G401.6 (cell line): Measurements from ENCODE around the gene ERC1.
A peak's percentile ranks its signal among the peaks of the same experiment; 100 is the strongest.
"Not testable (repeated sequence)": the region's sequence is repeated elsewhere in the genome, so short reads cannot be mapped to it uniquely, and the experiment has no call there.

ENCODE experiments used
- FAIRE-seq: peaks from 2 replicates; lab custom pipeline; 2012; peaks lifted over from hg19 to GRCh38; lab: Jason Lieb, UNC

Gene ERC1

DNA sequence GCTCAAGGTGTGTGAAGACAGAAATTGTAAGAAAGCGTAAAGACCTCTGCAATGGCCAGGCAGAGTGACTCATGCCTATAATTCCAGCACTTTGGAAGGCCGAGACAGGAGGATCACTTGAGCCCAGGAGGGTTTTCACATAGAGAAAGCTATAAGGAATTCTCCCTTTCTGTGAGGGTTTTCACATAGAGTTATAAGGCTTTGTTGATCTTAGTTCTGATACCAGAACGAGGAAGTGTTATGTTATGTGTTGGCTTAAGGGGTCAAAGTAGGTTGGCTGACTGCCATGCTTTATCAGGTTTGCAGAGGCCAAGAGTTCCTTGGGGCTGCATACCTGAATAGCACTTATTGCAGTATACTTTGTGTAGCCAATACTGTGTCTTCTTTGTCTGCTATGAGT is 139.1 kb downstream of the ERC1 start:
- FAIRE-seq, result no peak

DNA sequence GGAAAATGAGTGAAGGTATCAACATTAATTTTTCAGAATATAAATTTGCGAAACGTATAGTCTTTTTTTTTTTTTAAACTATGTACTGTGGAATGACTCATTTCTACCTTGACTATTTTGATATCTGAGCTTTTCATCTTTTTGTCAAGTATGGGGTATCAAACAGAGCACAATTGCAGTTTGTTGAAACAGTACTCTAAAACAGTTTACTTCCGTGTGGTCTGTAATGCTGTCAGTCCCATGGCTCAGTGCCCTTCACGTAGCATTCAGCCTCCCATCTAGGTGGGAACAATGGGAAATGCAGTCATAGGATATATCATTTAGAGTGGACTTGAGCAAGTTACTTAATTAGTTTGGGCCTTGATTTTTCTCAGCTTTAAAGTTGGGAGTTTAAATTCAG is 139.5 kb downstream of the ERC1 start:
- no peak for FAIRE-seq

GRCh38 chr12:1131811-1132224 is 140.8 kb downstream of the ERC1 start:
- FAIRE-seq, result no peak

DNA sequence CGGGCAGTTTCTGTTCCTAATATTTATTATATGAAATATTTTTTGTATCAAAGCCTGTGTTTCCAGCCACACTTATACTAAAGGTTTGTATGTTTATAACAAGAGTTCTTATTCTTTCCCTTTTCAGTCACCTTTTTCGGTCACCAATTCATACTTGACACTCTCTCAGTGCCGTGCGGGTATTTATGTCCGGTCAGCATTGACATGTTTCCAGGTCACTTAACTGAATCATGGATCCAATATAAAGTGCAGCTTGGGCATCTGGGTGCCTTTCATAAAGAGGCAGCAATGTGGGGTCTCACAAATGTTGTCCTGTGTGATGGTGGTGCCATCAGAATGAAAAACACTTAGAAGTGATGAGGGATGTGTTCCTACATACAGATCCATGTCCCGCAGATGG is 141.3 kb downstream of the ERC1 start:
- no peak for FAIRE-seq

DNA sequence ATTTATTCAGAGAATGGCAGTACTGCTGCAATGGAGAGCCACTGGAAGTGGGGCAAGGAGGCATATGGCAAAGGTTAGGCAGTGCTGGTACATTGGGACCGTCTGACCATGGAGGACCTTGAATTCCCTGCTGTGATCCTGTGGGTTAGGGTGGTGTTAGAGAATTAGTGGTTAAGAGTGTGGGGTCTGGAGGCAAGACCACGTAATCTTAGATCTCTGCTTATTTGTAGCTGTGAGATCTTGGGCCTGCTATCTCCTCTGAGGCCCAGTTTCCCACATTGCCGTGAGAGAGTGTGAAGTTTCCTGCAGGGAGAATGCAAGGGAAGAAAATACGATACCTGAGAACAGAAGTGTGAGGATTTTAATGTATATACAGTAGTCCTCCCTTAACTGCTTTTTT is 147.7 kb downstream of the ERC1 start:
- no peak for FAIRE-seq

GRCh38 chr12:1146758-1147157 is 155.7 kb downstream of the ERC1 start:
- not testable (repeated sequence) for FAIRE-seq

- FAIRE-seq, result no peak
Measured at GRCh38 chr12:1147821-1148220, 156.8 kb downstream of the ERC1 start.

DNA sequence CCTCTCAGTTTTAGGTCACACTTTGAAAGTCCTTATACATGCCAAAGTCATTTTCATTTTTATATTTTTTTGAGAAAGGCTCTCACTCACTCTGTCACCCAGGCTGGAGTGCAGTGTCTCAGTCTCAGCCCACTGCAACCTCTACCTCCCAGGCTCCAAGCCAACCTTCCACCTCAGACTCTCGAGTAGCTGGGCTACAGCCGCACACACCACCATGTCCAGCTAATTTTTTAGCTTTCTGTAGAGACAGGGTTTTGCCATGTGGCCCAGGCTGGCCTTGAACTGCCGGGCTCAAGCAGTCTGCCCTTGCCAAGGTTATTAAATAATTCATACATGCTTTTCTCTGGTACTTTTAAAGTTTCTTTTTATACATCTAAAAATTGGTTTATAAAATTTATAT is 166.0 kb downstream of the ERC1 start:
- no peak for FAIRE-seq

DNA sequence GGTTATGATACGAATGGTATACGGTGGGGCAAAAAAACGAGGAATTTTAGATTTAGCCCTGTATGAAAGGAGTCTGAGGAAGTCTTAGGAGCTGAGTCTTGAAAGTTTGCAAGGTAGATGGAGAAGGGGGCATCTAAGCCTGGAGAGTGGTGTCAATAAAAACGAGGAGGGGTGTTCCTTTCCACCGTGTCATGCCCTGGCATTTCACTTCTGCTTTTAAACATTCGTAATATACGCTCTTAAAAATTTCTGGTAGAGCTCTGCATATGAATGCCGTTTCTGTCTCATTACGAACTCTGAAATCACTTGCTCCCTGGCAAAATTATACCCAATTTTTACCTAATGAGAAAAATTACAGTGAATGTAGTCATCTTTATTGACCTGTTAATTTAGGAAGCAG is 170.2 kb downstream of the ERC1 start:
- no peak for FAIRE-seq

DNA sequence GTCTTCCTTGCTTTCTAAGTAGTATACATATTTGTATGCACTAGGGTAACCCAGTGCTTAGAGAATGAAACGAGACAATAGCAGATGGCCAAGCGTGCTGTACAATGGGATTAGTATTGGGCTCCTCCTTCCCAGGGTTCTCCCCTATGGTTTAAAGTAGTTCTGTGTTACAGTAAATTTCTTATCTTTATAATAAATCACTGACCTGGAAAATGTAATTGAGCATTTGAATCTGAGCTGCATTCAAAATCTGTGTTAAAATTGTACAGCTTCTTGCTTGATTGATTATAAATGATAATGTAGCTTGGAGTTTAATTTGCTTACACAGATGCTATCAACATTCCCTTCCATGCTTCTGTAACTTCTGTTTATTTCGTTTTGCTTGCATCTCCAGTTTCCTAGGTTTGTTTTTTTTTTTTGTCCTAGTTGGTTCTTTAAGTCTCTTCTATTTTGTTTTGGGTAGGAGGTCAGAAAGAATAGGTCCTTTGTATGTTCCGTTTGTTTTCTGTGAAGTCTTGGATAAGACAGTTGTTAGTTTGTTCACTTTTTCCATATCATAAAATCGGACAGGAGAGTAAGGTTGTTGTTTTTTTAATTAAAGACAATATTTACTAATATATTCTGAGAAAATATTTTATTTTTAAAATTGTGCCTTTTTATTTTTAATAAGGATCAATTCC is 171.2 kb downstream of the ERC1 start:
- FAIRE-seq, result peak; percentile 47

DNA sequence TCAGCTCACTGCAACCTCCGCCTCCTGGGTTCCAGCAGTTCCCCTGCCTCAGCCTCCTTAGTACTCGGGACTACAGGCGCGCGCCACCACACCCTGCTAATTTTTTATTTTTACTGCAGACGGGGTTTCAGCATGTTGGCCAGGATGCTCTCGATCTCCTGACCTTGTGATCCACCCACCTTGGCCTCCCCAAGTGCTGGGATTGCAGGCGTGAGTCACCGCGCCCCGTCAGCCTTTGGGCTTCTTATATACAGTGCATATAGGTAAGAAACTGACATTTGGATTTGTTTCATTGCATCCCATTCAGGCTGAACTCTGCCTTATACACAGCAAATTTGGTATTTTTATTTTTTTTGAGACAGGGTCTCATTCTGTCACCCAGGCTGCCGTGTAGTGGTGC is 176.8 kb downstream of the ERC1 start:
- FAIRE-seq, result no peak

DNA sequence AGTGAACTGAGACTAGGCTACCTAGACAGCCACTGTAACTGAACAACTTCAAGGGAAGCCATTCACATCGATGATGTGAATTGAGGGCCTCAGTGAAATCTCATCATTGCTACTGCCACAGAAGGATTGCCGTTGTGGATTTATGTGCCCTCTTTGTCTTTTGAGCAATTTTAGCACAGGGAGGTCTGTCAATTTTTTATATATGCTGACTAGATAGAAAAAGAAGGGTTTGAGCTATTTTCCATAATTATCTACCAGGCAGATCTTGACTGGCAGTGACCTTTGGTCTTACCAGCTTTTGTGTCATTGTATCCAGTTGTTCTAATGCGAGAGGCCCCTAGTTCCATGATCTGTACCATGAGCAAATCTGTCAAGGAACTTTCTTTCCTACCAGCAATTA is 179.4 kb downstream of the ERC1 start:
- no peak for FAIRE-seq

GRCh38 chr12:1171657-1172408 is 180.8 kb downstream of the ERC1 start:
- no peak for FAIRE-seq

DNA sequence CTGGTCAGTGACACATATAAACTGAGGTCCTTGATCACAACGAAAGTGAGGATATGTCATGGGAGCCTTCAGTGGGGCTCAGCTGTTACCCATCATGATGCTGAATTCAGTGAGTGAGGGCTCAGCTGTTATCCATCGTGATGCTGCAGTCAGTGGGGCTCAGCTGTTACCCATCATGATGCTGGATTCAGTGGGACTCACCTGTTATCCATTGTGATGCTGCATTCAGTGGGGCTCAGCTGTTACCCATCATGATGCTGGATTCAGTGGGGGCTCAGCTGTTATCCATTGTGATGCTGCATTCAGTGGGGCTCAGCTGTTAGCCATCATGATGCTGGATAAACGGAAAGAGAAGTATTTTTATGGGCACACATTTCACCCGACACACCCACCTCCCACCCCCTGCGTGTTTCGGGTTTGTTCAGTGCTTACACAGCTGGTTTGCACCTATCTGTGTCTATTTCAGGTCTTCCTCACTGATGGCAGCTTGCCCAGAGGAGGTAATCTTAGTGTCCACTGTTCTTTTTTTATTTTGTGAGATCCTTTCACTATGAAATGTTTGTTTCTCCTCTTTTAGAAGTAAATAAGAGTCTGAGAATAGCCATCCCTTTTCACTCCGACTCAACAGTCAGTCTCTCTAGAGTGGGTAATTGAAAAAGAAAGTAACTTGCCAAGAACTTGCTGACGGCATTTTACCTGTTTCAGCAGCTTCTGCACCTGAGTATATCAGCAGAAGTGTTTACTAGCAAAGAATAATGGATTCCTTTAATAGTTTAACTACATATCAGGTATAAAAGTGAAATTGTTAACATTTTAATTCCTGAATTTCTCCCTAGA is 183.0 kb downstream of the ERC1 start:
- no peak for FAIRE-seq

DNA sequence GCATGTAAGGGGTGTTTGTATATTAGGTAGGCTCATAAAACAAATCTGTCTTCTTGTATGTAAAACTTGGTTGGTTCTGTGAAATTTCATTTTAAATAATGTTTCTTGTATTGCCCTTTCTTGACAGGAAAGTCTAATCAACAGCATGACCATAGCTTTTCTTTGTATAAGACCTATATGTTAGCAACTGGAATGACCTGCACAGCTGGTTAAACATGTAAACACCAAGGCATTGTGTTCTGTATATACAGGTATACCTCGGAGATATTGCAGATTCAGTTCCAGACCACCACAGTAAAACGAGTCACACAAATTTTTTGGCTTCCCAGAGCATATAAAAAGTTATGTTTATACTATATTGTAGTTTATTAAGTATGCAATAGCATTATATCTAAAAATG is 183.6 kb downstream of the ERC1 start:
- no peak for FAIRE-seq

GRCh38 chr12:1176191-1176590 is 185.2 kb downstream of the ERC1 start:
- no peak for FAIRE-seq

GRCh38 chr12:1179128-1179527 is 188.1 kb downstream of the ERC1 start:
- no peak for FAIRE-seq

DNA sequence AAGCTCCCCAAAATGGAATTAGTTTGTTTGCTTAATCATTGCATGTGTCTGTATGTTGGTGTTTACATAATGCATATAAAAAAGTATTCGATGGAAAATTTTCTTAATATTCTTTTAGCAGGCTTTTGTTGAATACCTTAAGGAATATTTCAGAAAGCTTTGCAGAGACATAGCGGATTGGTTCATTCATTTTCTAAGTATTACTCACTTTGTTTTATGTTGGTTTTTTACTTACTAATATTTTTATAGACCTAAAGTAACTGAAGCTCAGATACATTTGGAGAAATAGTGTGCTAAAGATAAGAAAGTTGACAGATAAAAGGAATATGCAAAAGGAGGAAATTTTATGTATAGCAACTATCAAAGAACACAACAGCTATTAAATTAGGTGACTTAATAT is 191.0 kb downstream of the ERC1 start:
- no peak for FAIRE-seq

DNA sequence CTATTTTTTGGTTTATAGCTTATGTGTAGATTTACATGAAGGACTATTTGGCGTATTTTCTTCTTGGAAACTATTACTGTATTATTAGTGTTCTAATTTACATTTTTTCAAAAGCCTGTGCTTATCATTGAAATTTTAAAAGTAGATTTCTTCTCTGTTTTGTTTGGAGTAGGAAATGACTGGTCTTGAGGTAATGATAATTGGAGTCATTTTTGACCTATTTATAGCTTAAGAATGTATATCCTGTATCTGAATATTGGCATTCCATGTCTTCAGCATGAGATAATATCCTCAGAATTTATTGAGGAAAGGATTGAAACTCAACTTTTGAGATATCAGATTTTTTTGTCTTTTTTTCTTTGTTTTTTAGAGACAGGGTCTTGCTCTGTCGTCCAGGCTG is 193.4 kb downstream of the ERC1 start:
- no peak for FAIRE-seq

DNA sequence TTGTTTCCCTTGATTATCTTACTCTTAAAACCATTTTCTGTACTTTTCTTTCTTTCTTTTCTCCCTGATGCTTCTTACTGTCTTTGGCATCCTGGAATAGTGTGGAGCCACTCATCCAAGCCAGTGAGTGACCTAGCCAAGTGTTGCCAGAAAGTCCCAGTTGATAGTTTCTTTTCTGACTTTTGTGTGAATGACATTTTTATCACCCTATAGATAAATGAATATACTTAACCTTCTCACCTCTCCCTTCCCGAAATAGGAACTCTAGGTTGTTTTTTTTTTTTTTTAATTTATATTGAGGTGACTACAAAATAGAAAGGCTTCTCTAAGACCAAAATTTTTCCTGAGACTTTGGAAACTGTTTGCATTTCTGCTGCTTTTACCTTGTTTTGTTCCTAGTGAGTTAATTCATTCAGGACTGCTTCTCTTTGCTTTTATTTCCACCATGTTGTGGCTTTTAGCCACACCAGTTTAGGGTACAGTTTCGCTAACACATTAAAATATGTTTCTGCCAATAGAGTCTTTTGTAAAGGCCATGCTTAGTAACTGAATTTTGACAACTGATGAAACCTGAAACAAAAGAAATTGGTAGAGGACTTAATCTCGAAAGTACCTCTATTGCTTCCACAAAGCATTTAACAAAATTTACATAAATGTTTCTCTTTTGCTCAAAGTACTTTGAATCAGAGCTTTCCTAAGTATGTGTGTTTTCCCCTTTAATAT is 194.6 kb downstream of the ERC1 start:
- no peak for FAIRE-seq

DNA sequence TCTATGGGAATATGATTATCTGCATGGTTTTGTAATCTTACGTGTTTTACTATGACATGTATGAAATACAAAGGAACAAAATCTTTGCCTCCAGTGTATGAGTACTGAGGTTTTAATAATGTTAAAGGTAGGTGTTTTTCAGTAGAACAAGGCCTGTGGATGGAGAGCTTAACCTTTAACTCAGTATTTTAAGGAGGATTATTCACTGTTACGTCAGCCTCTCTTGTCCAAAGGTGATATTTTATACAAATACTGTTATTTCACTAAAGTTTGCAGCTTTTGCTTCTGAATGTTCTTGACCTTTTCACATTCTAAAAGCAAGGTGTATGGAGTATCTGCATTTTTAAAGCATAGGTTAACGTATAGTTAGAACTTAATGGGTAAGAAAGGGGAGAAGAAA is 195.3 kb downstream of the ERC1 start:
- FAIRE-seq, result no peak

- FAIRE-seq, result no peak
Measured at GRCh38 chr12:1188016-1188415, 197.0 kb downstream of the ERC1 start.

GRCh38 chr12:1189163-1189562 is 198.1 kb downstream of the ERC1 start:
- FAIRE-seq, result no peak
